SK-N-MC (cell line): ENCODE measurements around the gene PEX14.

Experiments used
- EZH2 ChIP-seq: fragments of 200-600 bp; sonication (generic); IDR thresholded peaks from one replicate; pipeline ENCODE4 v1.6.1; 2017; ENCODE audit warnings: antibody characterized with exemption
- FOXP2 ChIP-seq: optimal IDR thresholded peaks from 2 replicates; pipeline ENCODE3; 2011; ENCODE audit warnings: mild to moderate bottlenecking, moderate library complexity; ENCODE audit not compliant: insufficient read depth; ENCODE audit errors: extremely low read length, control extremely low read depth
- POLR2AphosphoS5 ChIP-seq: IDR thresholded peaks from 2 replicates; pipeline ENCODE4 v1.6.1; 2012; ENCODE audit warnings: mild to moderate bottlenecking, low read depth, low read length, borderline replicate concordance

GRCh38 chr1:10449751-10450150, 25.0 kb upstream of the PEX14 start, which contains the start of gene CORT:
- TF ChIP-seq EZH2: no peak
- TF ChIP-seq POLR2AphosphoS5: no peak
- no peak for TF ChIP-seq FOXP2
